Measurements from ENCODE around the gene ZNF236. TPM values are rescaled to one million over a fixed set of nuclear protein-coding genes. Genes with fewer than 3 reads are reported as not detected.

The ZNF236 gene
- total RNA-seq, 1 donor from 2014 or later, result 10.4 TPM

DNA sequence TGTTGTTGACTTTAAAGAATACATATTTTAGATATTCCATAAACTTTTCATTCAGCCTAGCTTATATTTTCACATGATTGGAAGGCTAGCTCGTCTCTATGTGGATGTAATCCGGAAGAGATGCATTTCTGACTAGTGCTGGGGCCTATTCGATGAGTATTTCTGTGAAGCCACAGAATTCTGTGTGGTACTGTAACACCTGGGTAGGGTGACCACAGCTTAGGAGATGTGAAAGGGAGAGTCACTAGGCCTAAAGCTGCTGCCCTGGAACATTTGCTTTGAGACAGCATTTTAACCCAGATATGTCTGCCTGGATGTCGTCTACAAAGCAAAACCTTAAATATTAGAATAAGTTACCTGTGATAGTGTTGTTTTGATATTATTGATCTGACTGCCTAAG, 83.5 kb downstream of the ZNF236 start:
- DNase-seq (ENCODE audit: low read depth), result peak; percentile 40

DNA sequence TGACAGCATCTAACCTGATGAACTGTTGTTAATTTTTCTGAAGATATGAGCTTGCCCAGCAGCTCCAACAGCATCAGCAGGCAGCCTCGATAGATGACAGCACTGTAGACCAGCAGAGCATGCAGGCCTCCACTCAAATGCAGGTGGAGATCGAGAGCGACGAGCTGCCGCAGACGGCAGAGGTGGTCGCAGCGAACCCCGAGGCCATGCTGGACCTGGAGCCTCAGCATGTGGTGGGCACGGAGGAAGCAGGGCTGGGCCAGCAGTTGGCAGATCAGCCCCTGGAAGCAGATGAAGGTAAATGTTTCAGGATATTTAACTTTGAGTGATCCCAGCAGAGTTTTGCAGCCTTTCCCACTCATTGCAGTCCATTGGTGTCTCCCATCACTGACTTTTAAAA, 85.9 kb downstream of the ZNF236 start:
- no peak for DNase-seq (ENCODE audit: low read depth)

DNA sequence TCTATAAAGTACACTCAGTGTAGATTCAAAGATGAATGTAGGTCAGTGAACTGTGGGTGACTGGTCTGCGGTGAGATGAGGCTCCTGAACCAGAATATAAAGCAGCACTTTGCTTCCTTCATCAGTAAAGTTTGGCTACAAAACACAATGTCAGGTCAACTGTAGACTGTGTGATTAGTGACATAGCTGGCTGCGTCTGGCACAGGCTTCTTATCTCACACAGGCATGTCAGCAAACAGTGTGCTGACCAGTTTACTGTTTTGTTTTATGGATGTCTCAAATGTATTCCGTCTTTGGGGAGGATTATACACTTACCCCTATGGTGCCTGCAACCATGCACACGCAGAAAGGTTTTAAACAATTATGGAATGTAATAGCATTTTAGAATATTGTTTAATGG, 87.1 kb downstream of the ZNF236 start:
- DNase-seq (ENCODE audit: low read depth), result no peak

DNA sequence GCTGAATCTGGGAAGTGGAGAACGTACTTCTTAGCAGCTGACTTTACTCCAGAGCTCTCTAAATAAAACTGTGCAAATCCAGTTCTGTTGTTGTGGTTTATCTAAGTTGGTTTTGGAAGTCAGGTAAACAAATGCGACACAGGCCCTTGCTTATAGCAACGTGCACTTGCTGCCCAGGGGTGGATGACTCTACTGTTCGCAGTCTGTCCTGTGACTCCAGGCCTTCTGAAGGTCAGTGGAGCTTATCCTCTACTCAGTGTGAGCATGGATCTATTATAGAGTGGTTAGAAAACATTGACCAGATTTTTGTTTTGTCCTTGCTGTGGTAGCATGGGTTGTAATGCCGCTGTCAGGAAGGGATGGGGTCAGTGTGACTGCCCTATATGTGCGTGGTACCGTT, 89.1 kb downstream of the ZNF236 start:
- no peak for DNase-seq (ENCODE audit: low read depth)

DNA sequence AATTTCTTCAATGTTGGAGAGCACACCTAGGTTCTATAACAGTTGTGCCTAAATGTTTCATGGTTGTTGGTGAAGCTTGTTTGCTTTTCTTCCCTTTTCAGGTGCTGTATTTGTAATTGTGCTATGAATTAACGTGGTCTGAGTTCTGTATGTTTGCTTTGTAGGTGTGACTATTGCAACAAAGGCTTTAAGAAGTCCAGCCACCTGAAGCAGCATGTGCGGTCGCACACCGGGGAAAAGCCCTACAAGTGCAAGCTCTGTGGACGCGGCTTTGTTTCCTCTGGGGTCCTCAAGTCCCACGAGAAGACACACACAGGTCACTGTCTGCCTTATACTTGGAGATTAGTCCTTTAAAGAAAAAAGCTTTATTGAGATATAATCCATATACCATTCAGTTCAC, 91.2 kb downstream of the ZNF236 start:
- no peak for DNase-seq (ENCODE audit: low read depth)

DNA sequence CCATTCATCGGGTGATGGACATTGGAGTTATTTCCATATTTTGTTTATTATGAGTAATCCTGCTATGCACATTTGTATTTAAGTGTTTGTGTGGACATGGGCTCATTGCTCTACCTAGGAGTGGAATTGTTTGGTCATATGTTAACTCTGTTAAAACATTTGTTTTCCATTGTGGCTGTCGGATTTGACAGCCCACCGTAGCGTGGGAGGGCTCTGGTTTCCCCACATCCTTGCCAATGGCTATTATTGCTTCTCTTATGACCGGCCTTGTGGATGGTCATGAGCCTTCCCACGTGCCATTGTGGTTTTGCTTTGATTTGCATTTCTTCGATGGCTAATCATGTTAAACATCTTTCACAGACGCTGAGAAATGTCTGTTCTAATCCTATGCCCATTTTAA, 92.0 kb downstream of the ZNF236 start:
- DNase-seq (ENCODE audit: low read depth), result no peak

DNA sequence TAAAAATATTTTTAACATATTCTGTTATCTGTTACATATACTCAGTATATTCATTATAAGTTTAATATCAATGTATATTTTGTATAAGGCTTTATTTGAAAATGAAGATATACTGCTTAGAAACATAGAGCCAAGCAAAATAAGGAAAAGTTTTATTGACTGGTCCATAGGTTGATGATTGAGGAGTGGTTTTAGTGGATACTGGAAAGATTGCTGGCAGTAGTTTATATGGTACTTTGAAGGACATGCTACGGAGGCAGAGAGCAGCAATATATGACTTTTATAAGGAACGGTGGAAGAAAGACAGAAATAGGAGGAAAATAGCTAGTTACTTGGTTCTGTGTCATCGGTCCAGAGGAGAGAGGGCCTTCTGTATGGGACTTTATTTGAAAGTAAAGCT, 92.4 kb downstream of the ZNF236 start:
- no peak for DNase-seq (ENCODE audit: low read depth)

DNA sequence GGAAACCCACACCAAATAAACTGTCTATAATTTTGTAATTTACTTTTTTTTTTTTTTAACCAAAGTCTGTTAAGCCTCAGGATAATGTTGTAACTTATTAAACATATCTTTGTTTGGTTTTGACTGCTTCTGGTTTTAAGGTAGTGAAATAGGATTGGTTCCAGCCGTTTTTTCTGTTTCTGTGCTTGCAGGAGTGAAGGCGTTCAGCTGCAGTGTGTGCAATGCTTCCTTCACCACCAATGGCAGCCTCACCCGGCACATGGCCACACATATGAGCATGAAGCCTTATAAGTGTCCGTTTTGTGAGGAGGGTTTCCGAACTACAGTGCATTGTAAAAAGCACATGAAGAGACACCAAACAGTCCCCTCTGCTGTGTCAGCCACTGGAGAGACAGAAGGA, 93.1 kb downstream of the ZNF236 start:
- DNase-seq (ENCODE audit: low read depth), result no peak

DNA sequence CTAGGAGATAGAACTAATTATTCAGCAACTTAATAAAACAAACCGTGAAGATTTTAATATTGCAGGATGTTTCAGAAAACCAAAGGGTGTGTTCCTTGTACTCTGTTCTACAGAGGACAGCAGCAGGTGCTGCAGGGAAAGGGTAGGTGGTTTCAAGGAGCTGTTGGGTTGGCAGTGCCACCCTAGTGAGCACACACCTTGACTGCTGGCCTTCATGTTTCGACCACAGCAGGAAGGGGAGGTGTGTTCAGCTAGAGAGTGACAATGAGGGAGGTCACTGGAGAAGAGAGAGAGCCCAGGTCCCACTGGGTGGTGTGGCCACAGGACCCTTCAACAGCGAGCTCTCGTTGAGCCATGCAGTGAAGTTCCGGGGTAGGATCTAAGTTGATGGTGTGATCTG, 98.6 kb downstream of the ZNF236 start:
- DNase-seq (ENCODE audit: low read depth), result no peak

DNA sequence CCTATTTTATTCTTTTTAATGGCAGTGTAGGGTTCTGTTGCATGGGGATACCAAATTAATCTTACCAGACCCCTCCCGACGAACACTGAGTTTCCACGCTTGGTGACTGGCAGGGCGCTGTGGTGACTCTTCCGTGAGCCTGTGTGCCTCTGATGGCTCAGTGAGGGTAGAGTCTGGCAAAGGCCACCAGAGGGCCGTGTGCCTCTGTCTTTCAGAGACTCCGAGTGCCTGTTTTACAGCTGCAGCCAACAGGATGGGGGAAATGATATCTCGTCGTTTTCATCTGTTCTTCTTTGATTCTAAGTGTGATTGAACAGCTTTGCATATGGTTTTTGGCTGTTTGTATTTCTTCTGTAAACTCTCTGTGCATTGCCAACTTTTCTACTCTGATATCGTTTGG, 99.8 kb downstream of the ZNF236 start:
- peak; percentile 58 for DNase-seq (ENCODE audit: low read depth)

DNA sequence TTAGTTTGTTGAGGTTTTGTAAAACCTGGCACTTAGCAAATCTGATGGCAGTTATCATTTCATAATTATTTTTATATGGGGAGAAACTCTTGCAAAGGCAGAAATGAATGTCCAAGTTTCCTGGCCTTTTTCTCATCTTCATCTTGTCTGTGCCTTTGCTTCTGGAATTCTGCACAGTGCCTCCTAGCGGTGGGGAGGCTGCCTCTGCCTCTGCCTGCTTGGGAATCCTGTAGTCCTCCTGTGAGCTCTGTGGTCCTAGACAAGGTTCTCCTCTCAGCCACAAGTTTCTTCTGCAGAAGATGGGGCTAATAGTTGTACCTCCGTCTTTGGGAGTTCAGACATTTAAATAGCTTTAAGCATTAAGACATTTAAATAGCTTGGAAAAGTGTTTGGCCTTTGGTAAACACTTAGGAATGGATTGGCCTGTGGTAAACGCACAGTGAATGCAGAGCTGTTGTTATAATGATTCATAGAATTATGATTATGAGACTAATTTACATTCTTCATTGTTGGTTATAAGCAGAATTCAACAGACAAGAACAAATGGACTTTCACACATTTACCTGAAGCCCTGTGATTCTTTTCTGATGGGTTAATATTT, 101.2 kb downstream of the ZNF236 start:
- DNase-seq (ENCODE audit: low read depth), result peak; percentile 25

DNA sequence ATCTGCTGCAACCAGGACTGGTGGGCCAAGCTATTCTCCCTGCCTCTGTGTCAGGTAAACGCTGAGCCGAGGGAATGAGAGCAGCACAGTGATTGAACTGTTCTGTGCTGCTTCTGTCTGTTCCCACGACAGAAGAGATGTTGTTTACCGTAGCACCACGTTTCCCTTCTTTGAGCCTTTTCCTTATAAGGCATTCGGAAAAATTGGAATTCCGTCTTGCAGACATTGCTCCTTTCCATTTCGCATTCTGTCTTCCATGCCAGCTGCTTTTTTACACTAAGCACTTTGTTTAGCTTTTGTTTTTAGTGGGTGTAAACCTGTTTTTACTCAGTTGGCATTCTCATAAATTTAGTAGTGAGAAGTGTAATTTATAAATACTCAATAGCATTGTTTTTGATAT, 103.1 kb downstream of the ZNF236 start:
- no peak for DNase-seq (ENCODE audit: low read depth)

DNA sequence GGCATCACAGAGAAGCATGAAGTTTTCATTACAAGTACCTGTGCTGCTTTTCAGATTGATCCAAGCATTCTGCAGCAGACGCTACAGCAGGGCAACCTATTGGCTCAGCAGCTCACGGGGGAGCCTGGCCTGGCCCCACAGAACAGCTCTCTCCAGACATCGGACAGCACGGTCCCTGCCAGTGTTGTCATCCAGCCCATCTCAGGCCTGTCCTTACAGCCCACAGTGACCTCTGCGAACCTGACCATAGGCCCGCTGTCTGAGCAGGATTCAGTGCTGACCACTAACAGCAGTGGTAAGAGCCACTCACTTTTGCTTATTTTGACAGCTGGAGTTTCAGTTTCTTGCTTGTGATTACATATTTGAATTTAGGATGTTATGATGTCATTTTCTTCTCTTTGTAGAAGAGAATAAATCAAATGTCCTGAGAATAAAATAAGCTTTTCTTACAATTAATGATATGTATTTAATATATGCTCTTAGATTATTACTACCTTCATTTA, 104.9 kb downstream of the ZNF236 start:
- DNase-seq (ENCODE audit: low read depth), result peak; percentile 16

DNA sequence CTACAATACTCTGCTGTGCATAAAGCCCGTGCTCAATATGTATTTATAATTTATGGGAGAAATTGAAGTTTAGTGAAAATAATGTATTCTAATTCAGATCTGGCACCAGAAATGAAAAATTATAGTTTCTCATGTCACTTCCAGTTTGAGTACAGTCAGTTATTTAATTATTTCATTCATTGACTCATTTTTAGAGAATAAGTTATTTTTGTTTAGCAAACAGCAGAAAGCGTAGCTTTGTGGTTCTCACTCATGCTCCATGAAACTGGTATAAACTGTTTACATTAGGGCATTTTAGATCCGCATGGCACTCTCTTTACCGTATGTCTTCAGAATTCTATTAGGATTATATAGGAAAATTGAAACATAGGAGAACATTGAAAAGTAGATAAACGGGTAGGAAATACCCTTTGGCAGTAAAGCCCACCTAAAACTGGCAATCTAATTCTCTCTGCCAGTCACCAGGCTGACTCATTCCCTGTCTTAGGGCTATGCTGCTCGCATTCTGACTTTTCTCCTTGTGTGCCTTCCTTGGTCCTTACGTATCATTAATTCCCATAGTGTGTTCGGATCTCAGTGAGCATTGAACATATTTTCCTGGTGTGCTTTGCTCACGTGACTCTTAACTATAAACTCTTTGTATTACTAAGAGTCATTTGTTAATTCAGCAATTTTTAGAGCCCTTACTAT, 106.0 kb downstream of the ZNF236 start:
- DNase-seq (ENCODE audit: low read depth), result no peak

DNA sequence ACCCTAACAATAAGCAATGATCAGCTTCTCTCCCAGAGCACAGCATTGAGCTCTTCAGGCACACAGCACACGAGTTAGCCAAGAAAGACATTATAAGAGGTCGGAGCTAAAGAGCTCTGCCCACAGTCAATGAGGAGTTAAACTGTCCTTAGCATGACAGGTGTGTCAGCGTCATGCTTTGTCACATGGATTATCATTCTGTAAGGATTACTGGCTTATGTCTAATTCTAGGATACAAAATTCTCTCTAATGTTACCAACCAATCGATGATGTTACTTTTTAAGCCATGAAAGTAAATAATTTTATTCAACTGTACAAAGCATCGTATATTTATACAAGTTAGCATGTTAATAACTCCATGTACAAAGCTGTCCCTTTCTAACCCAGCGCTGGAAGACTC, 108.8 kb downstream of the ZNF236 start:
- no peak for DNase-seq (ENCODE audit: low read depth)

DNA sequence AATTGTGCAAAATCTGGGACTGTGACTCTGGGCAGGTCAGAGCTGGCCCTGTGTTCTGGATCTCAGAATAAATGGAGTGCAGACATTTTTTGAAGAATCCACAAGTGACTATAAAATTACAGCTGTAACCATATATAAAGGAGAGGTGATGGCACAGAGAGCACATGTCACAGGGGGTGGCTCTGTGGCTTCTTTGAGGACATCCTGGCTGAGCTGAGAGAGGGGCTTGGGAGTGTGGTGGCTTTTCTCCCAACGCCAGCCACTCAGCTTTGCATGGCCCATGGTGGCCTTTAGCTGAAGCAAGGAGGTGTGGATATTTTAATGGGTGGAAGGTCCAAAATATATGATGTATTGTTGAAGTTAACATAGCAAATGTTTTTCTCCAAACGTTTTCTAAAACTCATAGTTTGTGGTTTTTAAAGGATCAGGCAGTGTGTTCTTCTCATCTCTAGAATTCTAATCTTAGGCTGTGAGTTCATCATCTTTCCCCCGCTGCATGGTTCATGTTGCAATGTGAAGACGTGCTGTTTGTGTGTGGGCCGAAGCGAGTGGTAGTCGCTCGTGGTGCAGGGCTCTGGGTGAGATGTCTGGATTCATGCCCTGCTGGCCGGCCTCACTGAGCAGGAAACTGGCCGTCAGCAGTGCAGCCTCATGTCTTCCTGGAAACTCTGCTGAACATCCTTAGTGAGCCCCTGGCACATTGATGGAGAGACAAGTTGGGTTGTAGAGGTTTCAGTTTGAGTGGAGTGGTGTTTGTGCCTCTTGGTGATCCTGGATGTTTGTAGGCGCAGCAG, 109.9 kb downstream of the ZNF236 start:
- peak; percentile 82 for DNase-seq (ENCODE audit: low read depth)

DNA sequence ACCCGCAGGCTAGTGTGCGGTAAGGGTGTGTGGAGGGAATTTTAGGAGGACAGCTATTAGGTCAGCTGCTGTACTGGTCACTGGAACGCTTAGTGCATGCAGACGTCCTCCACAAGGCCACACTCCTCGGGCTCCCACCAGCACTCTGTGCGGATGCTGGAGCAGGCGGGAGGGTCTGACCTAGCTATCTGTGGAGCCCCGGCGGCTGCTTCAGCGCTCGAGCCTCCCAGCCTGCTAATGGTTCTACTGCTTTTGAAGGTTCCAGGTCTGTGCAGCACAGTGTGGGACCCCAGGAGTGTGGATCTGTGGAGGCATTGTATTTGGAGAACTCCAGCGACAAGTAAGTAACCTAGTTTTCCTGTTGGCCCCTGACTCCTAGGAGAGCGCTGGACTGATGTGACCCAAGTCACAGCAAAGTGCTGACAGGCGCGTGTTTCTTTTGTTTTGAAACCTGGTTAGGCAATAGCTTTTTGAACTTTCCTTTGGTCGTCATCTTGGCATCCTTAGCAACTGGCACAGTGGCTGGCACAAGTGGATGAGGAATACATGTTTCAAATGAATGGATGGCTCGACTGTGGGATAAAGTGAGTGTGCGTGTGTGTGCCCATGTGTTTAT, 113.5 kb downstream of the ZNF236 start:
- no peak for DNase-seq (ENCODE audit: low read depth)

DNA sequence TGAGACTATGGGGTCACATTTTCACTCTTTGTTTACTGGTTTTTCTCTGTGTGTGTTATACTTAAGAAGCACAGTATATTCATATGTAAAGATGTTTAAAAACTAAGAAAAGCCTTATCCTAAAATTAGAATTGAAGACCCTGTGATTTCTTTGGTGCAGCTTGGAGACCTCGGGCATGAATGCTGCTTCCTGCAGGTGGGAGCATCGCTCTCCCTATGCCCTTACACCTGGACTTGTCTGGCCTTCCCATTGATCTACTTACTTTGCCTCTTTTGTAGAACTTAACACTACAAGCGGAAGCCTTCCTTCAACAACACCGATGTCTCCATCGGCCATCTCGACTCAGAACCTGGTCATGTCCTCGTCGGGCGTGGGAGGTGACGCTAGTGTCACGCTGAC, 114.5 kb downstream of the ZNF236 start:
- no peak for DNase-seq (ENCODE audit: low read depth)

DNA sequence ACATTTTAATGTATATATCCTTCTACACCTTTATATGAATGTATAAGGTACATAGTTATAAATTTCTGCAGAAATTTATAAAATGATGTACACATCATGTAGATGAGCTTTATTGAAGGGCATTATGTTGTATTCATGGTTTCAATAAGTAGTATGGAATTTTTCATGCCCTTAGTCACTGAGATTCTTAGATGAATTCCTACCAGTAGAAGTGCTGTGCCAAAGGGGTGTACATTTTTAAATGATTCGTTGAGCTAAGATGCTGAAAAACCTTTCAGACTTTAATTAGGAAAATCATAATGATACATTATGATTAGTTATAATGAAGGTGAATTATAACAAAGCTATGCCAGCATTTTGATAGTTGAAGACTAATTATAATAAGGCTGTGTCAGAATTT, 115.2 kb downstream of the ZNF236 start:
- no peak for DNase-seq (ENCODE audit: low read depth)

DNA sequence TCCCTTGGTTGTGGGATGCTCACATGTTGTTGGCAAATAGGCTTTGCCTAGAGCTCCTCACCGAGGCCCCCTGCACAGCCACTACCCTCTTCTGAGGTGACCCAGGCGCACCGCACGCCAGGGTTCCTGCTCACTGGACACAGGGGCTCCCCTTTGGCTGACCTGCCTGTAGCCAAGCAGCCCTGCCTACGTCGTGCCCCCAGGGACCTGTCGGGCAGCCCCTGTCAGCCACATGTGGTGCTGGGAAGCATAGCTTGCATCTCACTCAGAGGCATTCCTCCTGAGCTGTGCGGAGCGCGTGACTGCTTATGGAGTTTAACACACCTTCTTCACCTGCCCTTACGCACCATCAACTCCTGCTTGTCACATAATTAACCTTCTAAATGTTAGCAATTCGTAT, 116.3 kb downstream of the ZNF236 start:
- no peak for DNase-seq (ENCODE audit: low read depth)

DNA sequence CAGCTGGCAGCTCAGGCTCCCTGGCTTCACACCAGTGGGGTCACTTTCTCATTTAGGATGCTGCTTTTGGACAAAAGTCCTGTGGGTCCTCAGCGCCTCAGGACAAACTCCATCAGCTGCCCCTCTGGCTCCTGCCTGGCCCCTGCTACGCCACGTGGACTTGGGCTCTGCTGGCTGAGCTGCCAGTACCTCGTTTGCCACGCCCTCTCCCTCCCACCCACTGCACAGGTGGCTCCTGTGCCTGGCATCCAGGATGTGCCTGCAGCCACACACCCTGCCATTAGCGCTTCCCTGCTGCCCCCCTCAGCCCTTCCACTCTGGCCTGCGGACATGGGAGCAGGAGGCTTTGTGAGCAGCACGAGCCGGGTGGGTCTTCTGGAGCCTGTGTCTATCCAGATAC, 118.9 kb downstream of the ZNF236 start:
- no peak for DNase-seq (ENCODE audit: low read depth)

Data from myocyte (in vitro differentiated cells).